Measurements from ENCODE around the gene COL7A1. TPM values are rescaled to one million over a fixed set of nuclear protein-coding genes. Genes with fewer than 3 reads are reported as not detected.

COL7A1 gene
- 65.0 TPM for total RNA-seq (ENCODE audit: insufficient read depth, low replicate concordance)

DNA sequence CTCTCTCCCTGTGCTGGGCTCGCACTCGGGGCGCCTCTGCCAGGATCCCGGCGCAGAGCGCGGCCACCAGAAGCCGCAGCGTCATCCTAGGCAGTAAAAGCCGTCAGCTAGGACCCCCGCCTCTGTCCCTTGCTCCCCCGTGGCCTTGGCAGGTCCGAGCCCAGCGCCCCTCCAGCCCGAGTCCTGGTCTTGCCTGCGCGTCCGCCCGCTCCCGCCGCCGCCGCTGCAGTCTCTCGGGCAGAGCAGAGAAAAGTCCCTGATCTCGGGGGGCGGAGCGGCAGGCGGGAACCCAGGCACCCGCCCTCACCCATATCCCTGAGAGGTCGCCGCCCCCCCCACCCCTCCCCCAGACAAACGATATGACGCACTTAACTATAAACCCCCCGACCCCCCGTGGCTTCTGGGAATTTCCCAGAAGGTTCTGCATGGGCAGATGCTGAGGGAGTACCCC, at the start of gene COL7A1:
COL7A1 (minus strand) TSS at position 255 of the 451 bp plus-strand sequence; CDS start at position 85, 170 bp downstream.
- DNase-seq (ENCODE audit: low spot score), result peak; percentile 56

DNA sequence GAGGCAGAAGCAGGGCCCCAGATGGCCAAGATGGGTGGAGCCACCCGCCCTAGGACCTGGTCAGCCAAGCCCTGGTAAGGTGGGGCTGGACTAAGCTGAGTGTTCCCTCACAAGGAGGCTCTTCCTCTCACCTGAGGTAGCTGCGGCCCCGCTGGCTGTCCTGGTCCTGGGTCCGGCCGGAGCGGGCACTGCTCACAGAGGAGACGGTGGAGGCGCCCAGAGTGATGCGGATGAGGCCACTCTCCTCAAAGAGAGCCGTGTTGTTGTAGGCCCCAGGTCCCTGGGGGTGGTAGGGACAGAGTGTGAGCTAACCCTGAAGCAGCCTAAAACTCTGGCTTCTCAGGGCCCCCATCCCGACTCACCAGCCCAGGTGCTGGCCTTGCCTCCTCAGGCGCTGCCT, 47.5 kb upstream of the COL7A1 start:
- DNase-seq (ENCODE audit: low spot score), result no peak

DNA sequence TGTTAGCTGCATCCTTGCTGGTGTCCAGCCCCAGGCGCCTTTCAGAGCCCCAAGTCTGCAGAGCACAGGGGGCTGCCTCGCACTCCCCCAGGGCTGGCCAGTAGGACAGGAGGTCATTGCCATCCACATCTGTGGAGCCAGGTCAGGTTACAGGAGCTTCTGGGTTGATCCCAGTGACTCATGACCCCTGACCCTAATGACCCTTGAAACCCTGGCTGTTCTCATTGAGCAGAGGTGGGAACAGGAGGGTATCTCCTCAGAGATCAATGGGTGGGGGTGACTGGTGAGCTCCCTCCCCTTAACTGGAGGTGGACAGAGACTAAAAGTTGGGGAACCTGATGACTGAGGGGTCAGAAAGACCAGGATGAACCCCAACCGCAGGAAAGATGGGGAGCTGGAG, 46.3 kb upstream of the COL7A1 start:
- DNase-seq (ENCODE audit: low spot score), result no peak

DNA sequence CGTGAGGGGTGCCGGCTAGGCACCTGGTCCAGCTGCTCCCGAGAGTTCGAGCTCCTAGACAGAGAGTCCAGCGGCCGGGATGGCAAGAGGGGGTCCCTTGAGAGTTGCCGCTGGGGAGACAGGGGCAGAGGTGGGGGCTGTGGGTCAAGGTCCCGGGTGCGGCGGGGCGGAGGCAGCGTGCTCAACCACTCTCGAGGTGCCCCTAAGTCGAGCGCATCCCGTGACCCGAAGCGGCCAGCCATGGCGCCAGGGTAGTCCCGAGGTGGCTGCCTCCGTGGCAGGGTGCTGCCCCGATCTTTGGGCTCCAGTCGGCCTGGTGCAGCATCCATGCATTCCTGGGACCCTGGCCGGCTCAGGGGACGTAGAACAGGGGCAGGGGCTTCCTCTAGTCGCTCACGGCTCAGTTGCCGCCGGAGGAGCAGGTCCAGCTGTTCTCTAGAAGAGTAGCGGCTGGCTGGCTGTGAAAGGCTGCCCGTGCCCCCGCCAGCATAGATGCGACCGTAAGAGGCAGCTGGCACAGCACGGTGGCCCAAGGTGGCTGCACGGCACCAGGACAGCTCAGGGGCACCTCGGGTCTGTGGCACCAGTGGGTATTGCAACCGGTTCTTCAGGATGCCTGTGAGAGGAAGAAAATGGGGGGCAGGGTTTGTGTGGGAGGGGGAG, 44.9 kb upstream of the COL7A1 start:
- DNase-seq (ENCODE audit: low spot score), result no peak

DNA sequence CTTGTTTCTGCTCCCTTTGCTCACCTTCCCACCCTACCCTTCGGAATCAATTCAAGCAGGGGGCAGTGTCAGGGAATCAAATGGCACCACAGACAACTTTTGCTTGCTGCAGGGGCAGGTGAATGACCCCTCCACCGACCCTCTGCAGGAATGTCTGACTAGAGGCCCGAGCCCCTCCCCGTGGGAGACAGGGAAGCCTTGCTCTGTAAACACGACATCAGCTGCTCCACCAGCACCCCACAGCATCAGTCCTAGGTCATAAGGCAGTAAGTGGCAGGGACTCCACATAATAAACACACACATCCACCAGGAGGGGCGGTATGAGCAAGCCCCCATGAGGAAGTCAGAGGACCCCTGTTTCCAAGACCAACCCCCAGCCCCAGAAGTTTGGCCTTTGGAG, 42.2 kb upstream of the COL7A1 start:
- DNase-seq (ENCODE audit: low spot score), result no peak

DNA sequence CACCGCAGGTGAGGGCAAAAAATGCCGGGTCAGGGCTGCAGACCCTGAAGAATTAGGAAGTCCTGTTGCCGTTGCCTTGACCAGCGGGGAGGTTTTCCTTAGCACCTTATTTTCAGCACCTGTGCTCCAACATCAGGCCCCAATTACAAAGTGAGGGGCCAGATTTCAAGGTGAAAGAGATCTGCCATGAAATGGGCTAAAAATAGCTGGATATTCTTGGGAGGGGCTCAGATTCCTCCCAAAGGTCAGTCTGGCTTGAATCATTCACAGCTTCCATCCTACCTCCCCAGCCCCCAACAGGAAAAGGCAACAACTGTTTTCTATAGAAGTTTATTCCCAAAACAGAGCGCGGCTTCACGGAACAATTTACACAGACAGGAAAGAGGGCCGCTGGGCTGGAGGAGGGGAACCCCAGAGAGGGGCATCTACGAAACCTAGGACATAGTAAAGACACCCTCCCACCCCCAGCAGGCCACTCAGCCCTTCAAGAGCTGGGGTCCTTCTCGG, 41.1 kb upstream of the COL7A1 start:
- no peak for DNase-seq (ENCODE audit: low spot score)

DNA sequence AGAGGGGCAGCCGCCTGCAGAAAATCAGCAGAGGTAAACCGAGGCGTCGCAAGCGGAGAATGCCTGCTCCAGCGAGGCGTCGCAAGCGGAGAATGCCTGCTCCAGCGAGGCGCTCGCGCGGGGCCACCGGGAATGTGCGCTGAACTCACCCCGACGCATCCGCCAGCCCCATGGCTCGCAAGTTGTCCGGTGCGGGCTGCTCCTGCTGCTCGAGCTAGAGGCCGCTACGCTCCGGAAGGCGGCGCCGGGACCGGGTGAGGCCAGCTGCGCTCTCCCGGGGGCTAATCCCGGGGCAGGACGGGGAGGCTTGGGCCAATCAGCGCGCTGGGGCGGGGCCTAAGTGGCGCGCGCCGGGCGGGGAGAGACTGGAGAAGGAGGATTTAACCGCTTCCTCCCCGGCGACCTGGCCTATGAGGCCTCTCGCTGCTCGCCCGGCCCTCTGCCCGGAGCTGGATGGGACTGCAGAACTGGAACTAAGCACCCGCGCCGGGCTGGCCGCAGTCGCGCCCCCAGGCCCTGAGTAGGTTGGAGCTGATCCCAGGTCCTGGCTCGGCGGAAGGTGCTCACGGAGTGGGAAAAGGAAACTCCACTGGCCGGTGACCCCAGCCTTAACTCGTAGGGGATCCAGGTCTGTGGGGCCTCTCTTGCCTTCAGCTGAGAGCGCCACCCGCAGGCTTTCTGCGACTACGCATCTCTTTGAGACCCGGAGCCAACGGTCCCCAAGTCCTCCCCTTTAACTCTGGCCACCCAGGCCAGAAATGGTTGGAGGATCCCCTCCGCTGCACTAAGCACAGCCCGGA, 40.3 kb upstream of the COL7A1 start, which contains the start of gene SLC26A6:
SLC26A6 (minus strand) TSS at position 240 of the 800 bp plus-strand sequence; CDS start at position 172, 68 bp downstream.
- DNase-seq (ENCODE audit: low spot score), result peak; percentile 98

DNA sequence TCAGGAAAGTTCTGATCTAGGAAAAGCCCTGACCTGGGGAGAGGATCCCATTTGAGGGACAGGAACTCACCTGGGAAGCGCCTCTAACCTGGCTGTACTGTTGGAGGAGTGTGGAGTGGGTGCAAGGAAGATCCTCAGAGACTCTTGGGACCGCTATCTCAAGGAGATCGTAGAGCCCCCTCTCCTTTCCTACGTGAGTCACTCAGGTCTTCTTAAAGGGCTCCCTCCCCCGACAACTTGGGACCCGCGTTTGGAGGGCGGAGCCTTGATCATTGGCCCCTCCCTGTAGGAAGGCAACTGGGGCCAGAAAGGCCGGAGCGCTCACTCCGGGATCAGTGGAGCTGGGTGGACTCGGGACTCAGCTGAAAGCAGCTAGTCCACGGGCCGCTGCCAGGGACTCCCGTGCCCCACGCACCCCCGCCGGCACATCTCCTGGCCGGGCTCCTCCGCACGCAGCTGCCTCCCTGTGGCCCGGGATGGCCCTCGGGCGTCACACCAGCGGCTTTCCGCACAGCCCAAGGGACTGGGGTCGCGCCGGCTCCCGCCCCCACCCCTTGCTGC, 39.6 kb upstream of the COL7A1 start:
- DNase-seq (ENCODE audit: low spot score), result peak; percentile 22

DNA sequence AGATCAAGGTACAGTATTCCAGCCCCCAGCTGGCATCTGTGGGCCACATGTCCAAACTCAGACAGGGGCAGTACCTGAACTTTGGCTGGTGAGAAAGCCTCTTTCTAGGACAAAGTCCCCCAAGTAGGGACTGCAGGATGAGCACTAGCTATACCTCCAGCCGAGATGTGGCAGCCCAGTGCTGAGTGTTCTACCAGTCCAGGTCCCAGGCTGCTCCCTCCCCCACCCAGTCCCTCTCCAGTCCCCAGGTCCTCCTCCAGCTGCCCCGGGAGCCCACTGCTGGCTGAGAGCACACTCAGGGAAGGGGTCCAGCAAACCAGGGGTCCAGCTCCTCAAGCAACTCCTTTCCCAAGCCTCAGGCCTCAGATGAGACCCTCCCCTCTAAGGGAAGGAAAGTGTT, 38.6 kb upstream of the COL7A1 start:
- DNase-seq (ENCODE audit: low spot score), result no peak

DNA sequence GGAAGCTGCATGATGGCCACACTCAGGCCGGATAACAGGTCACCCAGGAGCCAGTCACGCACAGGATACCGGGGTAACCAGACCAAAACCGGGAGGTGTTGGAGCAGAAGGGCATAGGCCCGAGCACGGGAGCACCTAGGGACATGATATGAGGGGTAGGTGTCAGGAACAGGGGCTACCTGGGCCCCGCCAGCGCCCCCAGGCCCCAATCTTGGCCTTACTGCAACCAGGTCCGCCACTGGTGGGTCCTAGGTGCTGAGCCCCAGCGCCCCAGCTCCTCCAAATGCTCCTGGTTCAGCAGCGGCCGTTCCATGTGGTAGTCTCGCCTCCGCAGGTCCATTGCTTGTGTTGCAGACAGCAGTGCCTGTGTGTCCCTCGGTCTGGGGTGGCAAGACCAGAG, 38.1 kb upstream of the COL7A1 start:
- DNase-seq (ENCODE audit: low spot score), result no peak

DNA sequence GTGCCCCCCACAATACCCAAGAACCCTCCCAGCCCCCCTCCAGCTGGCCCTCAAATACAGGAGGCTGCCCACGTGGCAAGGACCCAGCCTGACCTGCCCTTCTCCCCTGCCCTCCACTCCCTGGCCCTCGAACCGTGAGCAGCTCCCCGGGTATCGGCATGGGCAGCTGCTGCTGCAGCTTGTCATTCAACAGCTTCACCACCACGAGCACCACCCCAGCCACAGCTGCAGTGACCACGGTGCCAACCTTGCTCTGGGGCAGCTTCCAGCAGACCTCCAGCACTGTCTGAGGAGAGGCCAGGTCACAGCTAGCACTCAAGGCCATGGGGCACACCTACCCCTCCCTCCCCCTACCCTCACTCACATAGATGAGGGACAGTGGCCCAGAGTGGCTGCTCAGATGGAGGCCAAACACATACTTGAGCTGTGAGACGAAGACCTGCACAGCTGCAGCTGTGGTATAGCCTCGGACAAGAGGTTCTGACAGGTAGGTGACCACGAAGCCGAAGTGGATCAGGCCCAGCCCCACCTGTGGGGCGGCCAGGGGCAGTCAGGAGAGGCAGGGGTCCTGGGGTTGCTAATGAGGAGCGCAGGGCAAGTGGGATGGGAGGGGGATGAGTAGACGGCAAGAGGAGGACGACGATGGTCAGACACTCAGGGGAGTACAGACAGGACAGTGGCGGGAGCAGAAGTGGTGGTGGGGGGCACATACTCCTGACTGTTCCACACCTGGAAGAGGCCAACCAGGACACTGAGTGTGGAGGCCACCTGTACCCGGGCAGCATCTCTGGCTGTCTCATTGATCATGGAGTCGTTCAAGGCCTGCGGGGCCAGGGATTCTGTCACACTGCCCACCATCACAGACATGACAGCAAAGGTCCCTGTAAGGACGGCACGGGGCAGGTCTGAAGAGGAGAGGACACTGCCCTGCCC, 36.7 kb upstream of the COL7A1 start:
- DNase-seq (ENCODE audit: low spot score), result no peak

DNA sequence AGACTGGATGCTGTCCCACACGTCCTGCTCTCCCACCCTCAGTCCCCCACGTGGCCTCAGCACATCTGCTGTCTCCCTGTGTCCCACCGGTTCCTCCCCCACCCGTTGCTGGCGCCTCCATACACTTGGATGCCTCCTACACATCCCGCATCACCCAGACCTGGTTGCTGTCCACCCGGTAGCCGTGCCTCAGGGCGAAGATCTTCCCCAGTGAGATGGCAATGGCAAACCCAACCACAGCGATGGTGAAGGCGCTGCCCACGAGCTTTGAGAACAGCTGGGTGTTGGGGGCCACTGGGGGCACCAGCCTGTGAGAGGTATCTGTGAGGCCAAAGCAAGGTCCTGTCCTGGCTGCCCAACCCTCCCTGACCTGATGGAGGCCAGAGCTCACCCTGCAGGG, 35.7 kb upstream of the COL7A1 start:
- DNase-seq (ENCODE audit: low spot score), result no peak

DNA sequence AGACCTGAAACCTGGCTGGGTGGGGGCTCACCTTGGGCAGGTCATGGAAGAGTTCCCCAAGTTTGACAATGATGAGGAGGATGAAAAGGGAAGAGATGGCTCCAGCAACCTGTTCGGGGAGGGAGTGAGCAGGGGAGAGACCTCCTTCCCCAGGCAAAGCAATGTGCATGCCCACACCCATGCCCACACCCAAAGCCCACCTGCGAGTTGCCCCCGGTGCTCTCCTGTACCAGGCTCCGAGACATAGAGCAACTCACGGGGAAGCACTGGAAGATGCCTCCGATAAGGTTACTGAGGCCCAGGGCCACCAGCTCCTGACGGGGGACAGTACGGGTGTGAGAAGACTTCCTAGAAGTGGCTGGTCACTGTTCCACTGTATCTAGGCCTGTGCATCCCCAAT, 35.3 kb upstream of the COL7A1 start:
- no peak for DNase-seq (ENCODE audit: low spot score)

DNA sequence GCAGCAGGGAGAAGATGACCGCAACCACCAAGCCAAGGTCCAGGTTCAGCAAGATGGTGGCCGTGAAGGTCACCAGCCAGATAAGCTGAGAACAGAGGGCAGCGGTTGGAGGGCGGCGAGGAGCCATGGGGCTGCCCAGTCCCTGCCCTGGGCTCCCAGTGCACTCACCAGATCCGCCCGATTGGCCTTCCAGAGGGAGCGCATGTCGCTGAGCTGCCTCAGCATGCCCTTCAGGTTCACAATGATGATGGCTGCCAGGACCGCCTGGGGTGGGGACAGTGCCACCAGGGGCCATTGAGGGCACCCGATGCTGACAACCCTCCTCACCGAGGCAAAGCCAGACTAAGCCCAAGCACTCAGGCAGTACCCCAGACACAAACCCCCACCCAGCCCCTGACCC, 34.8 kb upstream of the COL7A1 start:
- no peak for DNase-seq (ENCODE audit: low spot score)

DNA sequence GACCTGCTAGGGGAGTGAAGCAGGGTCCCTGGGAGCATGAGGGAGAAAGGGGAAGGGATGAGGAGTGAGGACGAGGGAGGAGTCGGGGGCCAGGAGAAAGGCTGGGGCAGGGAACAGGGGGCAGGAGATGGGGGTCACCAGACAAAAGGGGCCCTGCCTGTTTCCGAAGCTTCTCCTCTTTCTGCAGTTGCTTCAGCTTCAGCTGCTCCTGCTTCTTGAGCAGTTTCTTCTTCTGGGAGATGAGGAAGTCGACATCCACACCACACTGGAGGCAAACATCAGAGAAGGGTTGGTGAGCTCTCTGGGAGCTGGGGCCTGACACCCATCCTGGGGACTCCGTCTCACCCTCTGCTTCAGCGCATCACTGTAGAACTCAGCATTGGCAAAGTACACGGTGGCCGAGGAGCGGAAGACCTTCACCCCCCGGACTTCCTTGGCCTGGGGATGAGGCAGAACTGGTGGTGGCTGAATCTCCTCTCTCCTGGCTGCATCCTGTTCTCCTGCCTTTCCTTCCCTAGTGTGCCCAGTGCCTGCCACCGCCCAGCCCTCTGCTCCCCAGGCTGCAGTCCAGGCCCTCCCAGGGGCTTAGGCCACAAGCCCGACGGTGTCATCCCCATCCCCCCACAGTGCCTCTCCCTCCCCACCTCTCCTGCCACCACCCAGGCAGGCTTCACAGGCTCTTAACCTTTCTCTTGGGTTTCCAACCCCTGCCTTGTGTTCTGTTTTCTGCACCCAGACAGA, 33.3 kb upstream of the COL7A1 start:
- no peak for DNase-seq (ENCODE audit: low spot score)

DNA sequence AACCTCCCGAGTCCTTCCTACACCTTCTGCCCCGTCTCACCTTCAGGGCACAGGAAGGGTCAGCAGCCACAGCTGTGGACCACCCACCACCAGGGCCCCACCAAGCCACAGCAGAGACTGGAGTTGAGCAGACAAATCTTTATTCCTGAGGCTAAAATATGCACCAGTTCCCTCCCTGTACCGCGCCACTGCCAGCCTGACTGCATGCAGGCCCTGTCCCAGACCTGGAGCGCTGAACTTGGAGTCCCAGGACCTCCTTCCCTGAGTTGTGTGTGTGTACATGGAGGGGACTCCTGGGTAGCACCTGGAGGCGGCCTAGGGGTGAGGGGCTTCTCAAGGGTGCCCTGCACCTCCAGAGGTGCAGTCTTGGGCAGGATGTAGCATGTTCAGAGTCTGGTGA, 30.5 kb upstream of the COL7A1 start:
- no peak for DNase-seq (ENCODE audit: low spot score)

DNA sequence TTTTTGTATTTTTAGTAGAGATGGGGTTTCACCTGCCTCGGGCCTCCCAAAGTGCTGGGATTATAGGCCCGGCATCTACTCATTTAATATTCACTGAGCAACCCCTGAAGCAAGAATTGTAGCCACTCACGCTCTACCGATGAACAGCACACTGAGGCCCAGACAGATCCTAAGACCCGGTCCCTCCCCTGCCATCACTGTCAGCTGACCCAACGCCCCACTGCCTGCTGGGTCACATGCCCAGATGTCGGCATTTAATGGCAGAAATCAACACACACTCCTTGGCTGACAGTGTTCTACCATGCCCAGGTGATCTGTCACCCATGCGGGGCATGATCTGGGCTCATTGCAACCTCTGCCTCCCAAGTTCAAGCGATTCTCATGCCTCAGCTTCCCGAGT, 29.6 kb upstream of the COL7A1 start:
- DNase-seq (ENCODE audit: low spot score), result no peak

DNA sequence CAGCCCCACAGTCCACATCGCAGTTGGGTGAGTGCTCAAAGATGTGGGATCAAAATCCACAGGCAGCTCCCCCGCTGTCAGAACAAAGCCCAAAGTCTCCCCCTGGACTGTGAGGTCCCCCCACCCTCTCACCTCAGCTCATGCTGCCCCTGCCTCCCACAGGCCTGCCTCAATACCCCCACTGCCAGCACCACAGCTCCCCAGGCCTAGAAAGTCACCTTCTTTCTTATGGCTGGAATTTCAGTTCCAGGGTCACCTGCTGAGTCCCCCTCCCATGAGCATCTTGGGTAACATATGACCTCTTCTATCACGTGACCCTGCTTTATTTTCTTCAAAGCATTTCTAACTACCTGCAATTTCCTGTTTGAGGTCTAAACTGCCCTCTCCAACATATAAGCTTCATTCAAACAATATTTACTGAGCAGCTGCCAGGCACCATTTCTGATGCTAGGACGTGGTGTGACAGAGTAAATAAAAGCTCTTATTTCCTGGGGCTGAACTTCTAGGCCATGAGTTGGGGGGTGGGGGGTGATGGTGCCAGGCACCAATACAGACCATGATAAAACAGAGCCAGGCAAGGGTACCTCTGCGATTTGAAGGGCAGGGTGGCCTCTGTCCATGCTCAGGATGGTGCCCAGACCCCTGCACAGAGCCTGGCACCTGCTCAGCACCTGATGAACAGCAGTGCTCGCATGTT, 28.9 kb upstream of the COL7A1 start:
- DNase-seq (ENCODE audit: low spot score), result no peak

DNA sequence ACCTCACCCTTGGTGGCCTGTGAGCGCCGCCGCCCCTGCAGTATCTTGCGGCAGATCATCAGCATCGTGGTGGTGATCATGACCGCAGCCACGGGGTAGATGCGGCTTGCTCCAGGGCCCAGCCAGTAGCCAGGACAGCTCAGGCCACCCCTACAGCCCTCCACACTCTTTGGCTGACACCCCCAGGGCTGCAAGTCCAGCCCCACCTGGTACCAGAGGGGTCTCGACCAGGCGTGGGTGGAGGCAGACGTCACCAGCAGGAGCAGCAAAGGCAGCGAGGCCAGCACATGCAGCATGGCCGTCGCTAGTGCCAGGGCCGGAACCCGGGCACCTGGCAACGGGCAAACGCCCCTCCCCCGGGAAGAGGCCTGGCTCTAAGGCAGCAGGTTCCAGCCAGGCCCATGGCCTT, 26.3 kb upstream of the COL7A1 start, which contains the start of gene TMEM89:
TMEM89 (minus strand) TSS at position 309 of the 409 bp plus-strand sequence; CDS start at position 296, 13 bp downstream.
- DNase-seq (ENCODE audit: low spot score), result no peak
